GM18907 (cell line): ENCODE data around the gene PITPNB.

ENCODE experiments used
- ATAC-seq: cut with Tn5 transposase; IDR thresholded peaks from one replicate; pipeline ENCODE4 v1.9.1; 2021; ENCODE audit warnings: mild to moderate bottlenecking, moderate library complexity; ENCODE audit not compliant: unreplicated experiment

Gene PITPNB

GRCh38 chr22:27834364-27835185, 84.5 kb downstream of the PITPNB start:
- no peak for ATAC-seq

- ATAC-seq: no peak
Observed at GRCh38 chr22:27833803-27834202, 85.3 kb downstream of the PITPNB start.

GRCh38 chr22:27832606-27833005, 86.5 kb downstream of the PITPNB start:
- ATAC-seq: no peak

GRCh38 chr22:27829620-27830019, 89.4 kb downstream of the PITPNB start:
- no peak for ATAC-seq

- no peak for ATAC-seq
Observed at GRCh38 chr22:27827604-27828587, 91.2 kb downstream of the PITPNB start.

GRCh38 chr22:27825174-27825573, 93.9 kb downstream of the PITPNB start:
- ATAC-seq: no peak

GRCh38 chr22:27823221-27823620, 95.8 kb downstream of the PITPNB start:
- no peak for ATAC-seq

GRCh38 chr22:27820896-27821866, 97.9 kb downstream of the PITPNB start:
- no peak for ATAC-seq

GRCh38 chr22:27816552-27816951, 102.5 kb downstream of the PITPNB start:
- ATAC-seq: no peak

GRCh38 chr22:27815826-27816530, 103.1 kb downstream of the PITPNB start:
- ATAC-seq: no peak

- ATAC-seq: no peak
Observed at GRCh38 chr22:27814993-27815392, 104.1 kb downstream of the PITPNB start.

- ATAC-seq: no peak
Observed at GRCh38 chr22:27811778-27812177, 107.3 kb downstream of the PITPNB start.

GRCh38 chr22:27810609-27811151, 108.4 kb downstream of the PITPNB start:
- ATAC-seq: no peak

- no peak for ATAC-seq
Observed at GRCh38 chr22:27809700-27810608, 109.1 kb downstream of the PITPNB start.

GRCh38 chr22:27809226-27809603, 109.8 kb downstream of the PITPNB start:
- ATAC-seq: no peak

- ATAC-seq: no peak
Observed at GRCh38 chr22:27808451-27809225, 110.4 kb downstream of the PITPNB start.

- ATAC-seq: no peak
Observed at GRCh38 chr22:27805841-27806240, 113.2 kb downstream of the PITPNB start.
